Thymus (tissue), 14 donors: ENCODE results near the gene USP7. TPM values are rescaled to one million over a fixed set of nuclear protein-coding genes. Genes with fewer than 3 reads are reported as not detected.
A peak's percentile ranks its signal among the peaks of the same experiment; 100 is the strongest.

Source experiments
- DNase-seq, 9 donors: peaks; one replicate each; pipeline ENCODE4 v3.0.0-alpha.2; 2013; ENCODE audit warnings: low spot score in 9 of 9, low read depth in 6 of 9, missing footprints in 1 of 9
- H3K27ac ChIP-seq, 2 donors: one replicate each; pipeline ENCODE4 v1.5.1; 2013; ENCODE audit warnings: control low read depth in 1 of 2, low read depth in 1 of 2, low read length in 1 of 2, mild to moderate bottlenecking in 1 of 2, moderate library complexity in 1 of 2
- H3K27me3 ChIP-seq, 2 donors: one replicate each; pipeline ENCODE4 v1.5.1; 2013; ENCODE audit warnings: low read length in 1 of 2; ENCODE audit not compliant: control insufficient read depth in 2 of 2, insufficient read depth in 1 of 2
- H3K36me3 ChIP-seq, 2 donors: one replicate each; pipeline ENCODE4 v1.5.1; 2013; ENCODE audit warnings: low read length in 1 of 2, mild to moderate bottlenecking in 1 of 2, moderate library complexity in 1 of 2; ENCODE audit not compliant: control insufficient read depth in 2 of 2, insufficient read depth in 2 of 2
- H3K4me1 ChIP-seq, 2 donors: one replicate each; pipeline ENCODE4 v1.5.1; 2013; ENCODE audit warnings: low read length in 2 of 2; ENCODE audit not compliant: control insufficient read depth in 2 of 2, insufficient read depth in 2 of 2
- H3K4me3 ChIP-seq, 2 donors: one replicate each; pipeline ENCODE4 v1.5.1; 2013; ENCODE audit warnings: low read length in 2 of 2, control low read depth in 1 of 2, mild to moderate bottlenecking in 1 of 2
- H3K9me3 ChIP-seq, 2 donors: one replicate each; pipeline ENCODE4 v1.5.1; 2013; ENCODE audit warnings: low read length in 1 of 2, mild to moderate bottlenecking in 1 of 2; ENCODE audit not compliant: control insufficient read depth in 2 of 2, insufficient read depth in 1 of 2
- WGBS: extraction: QIAGEN DNeasy Blood & Tissue Kit; methylation state at CpG from one replicate; pipeline ENCODE4 v1.1.7; 2013; 5-methylcytosine and 5-hydroxymethylcytosine counted together
- long read RNA-seq, 10 donors: transcript quantifications; one replicate each; lab custom pipeline, GENCODE V29; 2026
- polyA plus RNA-seq: library from polyadenylated mRNA; stranded (reverse); fragments of 200-250 nt; gene quantifications from one replicate; pipeline ENCODE4 v1.2.3, GENCODE V29; 2013
- total RNA-seq: library from RNA; stranded (reverse); fragments of 120-200 nt; gene quantifications from one replicate; pipeline ENCODE4 v1.2.4, GENCODE V29; 2013
- donor health status: healthy.

Gene USP7
- total RNA-seq (75.1 TPM), polyA plus RNA-seq (58.3 TPM)
- long read RNA-seq, donor 1, partial matches to known transcripts, result 0 of 1 reads
- long read RNA-seq, donor 1, other reads (novel, unspliced or antisense), result 0 of 1 reads
- long read RNA-seq, donor 2, result 0 reads
- long read RNA-seq, donor 3, full-length matches to known transcripts, result 3 of 45 reads
- long read RNA-seq, donor 3, partial matches to known transcripts, result 19 of 45 reads
- long read RNA-seq, donor 3, other reads (novel, unspliced or antisense), result 23 of 45 reads
- long read RNA-seq, donor 4, partial matches to known transcripts, result 0 of 6 reads
- long read RNA-seq, donor 4, other reads (novel, unspliced or antisense), result 5 of 6 reads
- long read RNA-seq, donor 5, full-length matches to known transcripts, result 6 of 29 reads
- long read RNA-seq, donor 5, partial matches to known transcripts, result 23 of 29 reads
- long read RNA-seq, donor 5, other reads (novel, unspliced or antisense), result 0 of 29 reads
- long read RNA-seq, donor 6, full-length matches to known transcripts, result 5 of 17 reads
- long read RNA-seq, donor 6, partial matches to known transcripts, result 12 of 17 reads
- long read RNA-seq, donor 6, other reads (novel, unspliced or antisense), result 0 of 17 reads
- long read RNA-seq, donor 7, full-length matches to known transcripts, result 1 of 17 reads
- long read RNA-seq, donor 7, partial matches to known transcripts, result 6 of 17 reads
- long read RNA-seq, donor 7, other reads (novel, unspliced or antisense), result 10 of 17 reads
- long read RNA-seq, donor 8, partial matches to known transcripts, result 0 of 1 reads
- long read RNA-seq, donor 8, other reads (novel, unspliced or antisense), result 0 of 1 reads
- long read RNA-seq, donor 9, full-length matches to known transcripts, result 3 of 3 reads
- long read RNA-seq, donor 9, partial matches to known transcripts, result 0 of 3 reads
- long read RNA-seq, donor 9, other reads (novel, unspliced or antisense), result 0 of 3 reads
- long read RNA-seq, donor 10, full-length matches to known transcripts, result 3 of 30 reads
- long read RNA-seq, donor 10, partial matches to known transcripts, result 17 of 30 reads
- long read RNA-seq, donor 10, other reads (novel, unspliced or antisense), result 10 of 30 reads

GRCh38 chr16:8963821-8964441, at the start of gene USP7:
Gene USP7 (minus strand): TSS chr16:8963906. CDS start chr16:8963285, 621 bp downstream.
- under 1% methylated on average over 79 of the region's 79 CpGs for WGBS
- DNase-seq, result peak in 7 of 9 donors; percentile 78 to 96 (median 90)
- peaks cover 0 to 4% of the 10 kb centered on the region in 2 donors for H3K36me3 ChIP-seq
- H3K9me3 ChIP-seq, result no peaks in the 10 kb centered on the region
- peak within 1 kb of the TSS; percentile 76 to 95 for H3K4me3 ChIP-seq
- H3K27ac ChIP-seq, result peak within 1 kb of the TSS; percentile 97 to 99
- peaks cover 22 to 37% of the 10 kb centered on the region in 2 donors for H3K4me1 ChIP-seq
- no peaks in the 10 kb centered on the region for H3K27me3 ChIP-seq

- no peak for DNase-seq
- Histone ChIP-seq H3K36me3 (no peaks in the 10 kb centered on the region), H3K9me3 (peaks cover 2 to 9% of the 10 kb centered on the region in 2 donors), H3K4me3 (no peak overlapping the region), H3K27ac (no peak overlapping the region), H3K4me1 (no peaks in the 10 kb centered on the region), H3K27me3 (peaks cover 0 to 7% of the 10 kb centered on the region in 2 donors)
- WGBS, result 70% methylated on average over 7 of the region's 7 CpGs
Observed at GRCh38 chr16:9013508-9013864, 49.8 kb upstream of the USP7 start.

- no peaks in the 10 kb centered on the region for H3K4me1 ChIP-seq
- H3K27ac ChIP-seq, result no peak overlapping the region
- H3K36me3 ChIP-seq, result no peaks in the 10 kb centered on the region
- peaks cover 0 to 10% of the 10 kb centered on the region in 2 donors for H3K27me3 ChIP-seq
- H3K9me3 ChIP-seq, result peaks cover 2 to 9% of the 10 kb centered on the region in 2 donors
- H3K4me3 ChIP-seq, result no peak overlapping the region
- peak in 3 of 9 donors; percentile 10 to 23 (median 22) for DNase-seq
- WGBS, result 27% methylated on average over 28 of the region's 28 CpGs
Observed at GRCh38 chr16:9012848-9013507, 49.3 kb upstream of the USP7 start.

- H3K27ac ChIP-seq, result no peak overlapping the region
- no peak for DNase-seq
- no peaks in the 10 kb centered on the region for H3K36me3 ChIP-seq
- peaks cover 0 to 12% of the 10 kb centered on the region in 2 donors for H3K27me3 ChIP-seq
- WGBS, result 96% methylated on average over 6 of the region's 6 CpGs
- peaks cover 2 to 9% of the 10 kb centered on the region in 2 donors for H3K9me3 ChIP-seq
- H3K4me1 ChIP-seq, result no peaks in the 10 kb centered on the region
- H3K4me3 ChIP-seq, result no peak overlapping the region
Observed at GRCh38 chr16:9012330-9012729, 48.6 kb upstream of the USP7 start.

GRCh38 chr16:9008601-9009260, 45.0 kb upstream of the USP7 start:
- Histone ChIP-seq H3K4me3 (no peak overlapping the region), H3K27me3 (peaks cover 0 to 14% of the 10 kb centered on the region in 2 donors), H3K4me1 (no peaks in the 10 kb centered on the region), H3K9me3 (no peaks in the 10 kb centered on the region), H3K36me3 (no peaks in the 10 kb centered on the region), H3K27ac (no peak overlapping the region)
- 15% methylated on average over 26 of the region's 26 CpGs for WGBS
- DNase-seq, result peak in 8 of 9 donors; percentile 4 to 66 (median 38)

GRCh38 chr16:9007177-9007794, 43.6 kb upstream of the USP7 start:
- WGBS, result 88% methylated on average over 17 of the region's 17 CpGs

GRCh38 chr16:9004183-9004582, 40.5 kb upstream of the USP7 start:
- Histone ChIP-seq H3K9me3 (no peaks in the 10 kb centered on the region), H3K27me3 (peaks cover 0 to 8% of the 10 kb centered on the region in 2 donors), H3K4me3 (no peak overlapping the region), H3K4me1 (no peaks in the 10 kb centered on the region), H3K27ac (no peak overlapping the region), H3K36me3 (no peaks in the 10 kb centered on the region)
- WGBS, result 96% methylated on average over 4 of the region's 4 CpGs
- DNase-seq, result no peak

More at GRCh38 chr16:9007177-9007794, 43.6 kb upstream of the USP7 start:
- no peak for DNase-seq
- Histone ChIP-seq H3K27me3 (peaks cover 0 to 8% of the 10 kb centered on the region in 2 donors), H3K27ac (no peak overlapping the region), H3K4me1 (no peaks in the 10 kb centered on the region), H3K9me3 (no peaks in the 10 kb centered on the region), H3K36me3 (no peaks in the 10 kb centered on the region), H3K4me3 (no peak overlapping the region)
